GM23338 (cell line): ENCODE data around the gene CHIC2.

ENCODE experiments used
- CTCF ChIP-seq, 2 experiments: fragments of 200-600 bp in 1 of 2; sonication (generic) in 1 of 2; conservative IDR thresholded peaks; 2 replicates each; pipeline versions ENCODE4 v1.5.1 to v1.6.1; 2016 to 2017; ENCODE audit warnings: antibody characterized with exemption in 2 of 2, low read depth in 2 of 2, mild to moderate bottlenecking in 2 of 2, moderate library complexity in 1 of 2
- ETS1 ChIP-seq: IDR thresholded peaks from 2 replicates; pipeline ENCODE4 v1.6.1; 2016; ENCODE audit warnings: antibody characterized with exemption
- EZH2 ChIP-seq: fragments of 200-600 bp; sonication (generic); IDR thresholded peaks from one replicate; pipeline ENCODE4 v1.8.0; 2017; ENCODE audit warnings: antibody characterized with exemption, mild to moderate bottlenecking, low read depth; ENCODE audit not compliant: unreplicated experiment
- EZH2phosphoT487 ChIP-seq: fragments of 200-600 bp; sonication (generic); IDR thresholded peaks from one replicate; pipeline ENCODE4 v1.8.1; 2018; ENCODE audit warnings: antibody characterized with exemption; ENCODE audit not compliant: unreplicated experiment
- JUNB ChIP-seq: IDR thresholded peaks from one replicate; pipeline ENCODE4 v1.6.1; 2016; ENCODE audit warnings: antibody characterized with exemption; ENCODE audit not compliant: unreplicated experiment
- NANOG ChIP-seq: IDR thresholded peaks from 2 replicates; pipeline ENCODE4 v1.6.1; 2016; ENCODE audit warnings: antibody characterized with exemption, borderline replicate concordance
- POLR2AphosphoS5 ChIP-seq: IDR thresholded peaks from 2 replicates; pipeline ENCODE4 v1.6.1; 2016; ENCODE audit warnings: antibody characterized with exemption, low read depth
- TF ChIP-seq, protein P1 (sequence below): fragments of 250-450 bp; sonication (Bioruptor Pico); IDR thresholded peaks from 2 replicates; pipeline ENCODE4 v1.5.0; 2020; ENCODE audit warnings: mild to moderate bottlenecking, moderate library complexity
- TF ChIP-seq, protein P2 (sequence below): IDR thresholded peaks from one replicate; pipeline ENCODE4 v1.6.1; 2018; ENCODE audit warnings: antibody characterized with exemption; ENCODE audit not compliant: unreplicated experiment

GRCh38 chr4:54107951-54108748 is 43.7 kb upstream of the CHIC2 start:
- TF ChIP-seq EZH2 (no peak), CTCF (conservative IDR thresholded peaks at IDR 0.05; ENCODE audit: low read depth in 2 of 2) (no peak), JUNB (no peak), POLR2AphosphoS5 (no peak), ETS1 (no peak), NANOG (no peak), EZH2phosphoT487 (no peak)
- TF ChIP-seq, protein P1, sequence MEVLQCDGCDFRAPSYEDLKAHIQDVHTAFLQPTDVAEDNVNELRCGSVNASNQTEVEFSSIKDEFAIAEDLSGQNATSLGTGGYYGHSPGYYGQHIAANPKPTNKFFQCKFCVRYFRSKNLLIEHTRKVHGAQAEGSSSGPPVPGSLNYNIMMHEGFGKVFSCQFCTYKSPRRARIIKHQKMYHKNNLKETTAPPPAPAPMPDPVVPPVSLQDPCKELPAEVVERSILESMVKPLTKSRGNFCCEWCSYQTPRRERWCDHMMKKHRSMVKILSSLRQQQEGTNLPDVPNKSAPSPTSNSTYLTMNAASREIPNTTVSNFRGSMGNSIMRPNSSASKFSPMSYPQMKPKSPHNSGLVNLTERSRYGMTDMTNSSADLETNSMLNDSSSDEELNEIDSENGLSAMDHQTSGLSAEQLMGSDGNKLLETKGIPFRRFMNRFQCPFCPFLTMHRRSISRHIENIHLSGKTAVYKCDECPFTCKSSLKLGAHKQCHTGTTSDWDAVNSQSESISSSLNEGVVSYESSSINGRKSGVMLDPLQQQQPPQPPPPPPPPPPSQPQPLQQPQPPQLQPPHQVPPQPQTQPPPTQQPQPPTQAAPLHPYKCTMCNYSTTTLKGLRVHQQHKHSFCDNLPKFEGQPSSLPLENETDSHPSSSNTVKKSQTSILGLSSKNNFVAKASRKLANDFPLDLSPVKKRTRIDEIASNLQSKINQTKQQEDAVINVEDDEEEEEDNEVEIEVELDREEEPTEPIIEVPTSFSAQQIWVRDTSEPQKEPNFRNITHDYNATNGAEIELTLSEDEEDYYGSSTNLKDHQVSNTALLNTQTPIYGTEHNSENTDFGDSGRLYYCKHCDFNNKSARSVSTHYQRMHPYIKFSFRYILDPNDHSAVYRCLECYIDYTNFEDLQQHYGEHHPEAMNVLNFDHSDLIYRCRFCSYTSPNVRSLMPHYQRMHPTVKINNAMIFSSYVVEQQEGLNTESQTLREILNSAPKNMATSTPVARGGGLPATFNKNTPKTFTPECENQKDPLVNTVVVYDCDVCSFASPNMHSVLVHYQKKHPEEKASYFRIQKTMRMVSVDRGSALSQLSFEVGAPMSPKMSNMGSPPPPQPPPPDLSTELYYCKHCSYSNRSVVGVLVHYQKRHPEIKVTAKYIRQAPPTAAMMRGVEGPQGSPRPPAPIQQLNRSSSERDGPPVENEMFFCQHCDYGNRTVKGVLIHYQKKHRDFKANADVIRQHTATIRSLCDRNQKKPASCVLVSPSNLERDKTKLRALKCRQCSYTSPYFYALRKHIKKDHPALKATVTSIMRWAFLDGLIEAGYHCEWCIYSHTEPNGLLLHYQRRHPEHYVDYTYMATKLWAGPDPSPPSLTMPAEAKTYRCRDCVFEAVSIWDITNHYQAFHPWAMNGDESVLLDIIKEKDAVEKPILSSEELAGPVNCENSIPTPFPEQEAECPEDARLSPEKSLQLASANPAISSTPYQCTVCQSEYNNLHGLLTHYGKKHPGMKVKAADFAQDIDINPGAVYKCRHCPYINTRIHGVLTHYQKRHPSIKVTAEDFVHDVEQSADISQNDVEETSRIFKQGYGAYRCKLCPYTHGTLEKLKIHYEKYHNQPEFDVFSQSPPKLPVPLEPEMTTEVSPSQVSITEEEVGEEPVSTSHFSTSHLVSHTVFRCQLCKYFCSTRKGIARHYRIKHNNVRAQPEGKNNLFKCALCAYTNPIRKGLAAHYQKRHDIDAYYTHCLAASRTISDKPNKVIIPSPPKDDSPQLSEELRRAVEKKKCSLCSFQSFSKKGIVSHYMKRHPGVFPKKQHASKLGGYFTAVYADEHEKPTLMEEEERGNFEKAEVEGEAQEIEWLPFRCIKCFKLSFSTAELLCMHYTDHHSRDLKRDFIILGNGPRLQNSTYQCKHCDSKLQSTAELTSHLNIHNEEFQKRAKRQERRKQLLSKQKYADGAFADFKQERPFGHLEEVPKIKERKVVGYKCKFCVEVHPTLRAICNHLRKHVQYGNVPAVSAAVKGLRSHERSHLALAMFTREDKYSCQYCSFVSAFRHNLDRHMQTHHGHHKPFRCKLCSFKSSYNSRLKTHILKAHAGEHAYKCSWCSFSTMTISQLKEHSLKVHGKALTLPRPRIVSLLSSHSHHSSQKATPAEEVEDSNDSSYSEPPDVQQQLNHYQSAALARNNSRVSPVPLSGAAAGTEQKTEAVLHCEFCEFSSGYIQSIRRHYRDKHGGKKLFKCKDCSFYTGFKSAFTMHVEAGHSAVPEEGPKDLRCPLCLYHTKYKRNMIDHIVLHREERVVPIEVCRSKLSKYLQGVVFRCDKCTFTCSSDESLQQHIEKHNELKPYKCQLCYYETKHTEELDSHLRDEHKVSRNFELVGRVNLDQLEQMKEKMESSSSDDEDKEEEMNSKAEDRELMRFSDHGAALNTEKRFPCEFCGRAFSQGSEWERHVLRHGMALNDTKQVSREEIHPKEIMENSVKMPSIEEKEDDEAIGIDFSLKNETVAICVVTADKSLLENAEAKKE (CRISPR knock-in tag): no peak
- TF ChIP-seq, protein P2, sequence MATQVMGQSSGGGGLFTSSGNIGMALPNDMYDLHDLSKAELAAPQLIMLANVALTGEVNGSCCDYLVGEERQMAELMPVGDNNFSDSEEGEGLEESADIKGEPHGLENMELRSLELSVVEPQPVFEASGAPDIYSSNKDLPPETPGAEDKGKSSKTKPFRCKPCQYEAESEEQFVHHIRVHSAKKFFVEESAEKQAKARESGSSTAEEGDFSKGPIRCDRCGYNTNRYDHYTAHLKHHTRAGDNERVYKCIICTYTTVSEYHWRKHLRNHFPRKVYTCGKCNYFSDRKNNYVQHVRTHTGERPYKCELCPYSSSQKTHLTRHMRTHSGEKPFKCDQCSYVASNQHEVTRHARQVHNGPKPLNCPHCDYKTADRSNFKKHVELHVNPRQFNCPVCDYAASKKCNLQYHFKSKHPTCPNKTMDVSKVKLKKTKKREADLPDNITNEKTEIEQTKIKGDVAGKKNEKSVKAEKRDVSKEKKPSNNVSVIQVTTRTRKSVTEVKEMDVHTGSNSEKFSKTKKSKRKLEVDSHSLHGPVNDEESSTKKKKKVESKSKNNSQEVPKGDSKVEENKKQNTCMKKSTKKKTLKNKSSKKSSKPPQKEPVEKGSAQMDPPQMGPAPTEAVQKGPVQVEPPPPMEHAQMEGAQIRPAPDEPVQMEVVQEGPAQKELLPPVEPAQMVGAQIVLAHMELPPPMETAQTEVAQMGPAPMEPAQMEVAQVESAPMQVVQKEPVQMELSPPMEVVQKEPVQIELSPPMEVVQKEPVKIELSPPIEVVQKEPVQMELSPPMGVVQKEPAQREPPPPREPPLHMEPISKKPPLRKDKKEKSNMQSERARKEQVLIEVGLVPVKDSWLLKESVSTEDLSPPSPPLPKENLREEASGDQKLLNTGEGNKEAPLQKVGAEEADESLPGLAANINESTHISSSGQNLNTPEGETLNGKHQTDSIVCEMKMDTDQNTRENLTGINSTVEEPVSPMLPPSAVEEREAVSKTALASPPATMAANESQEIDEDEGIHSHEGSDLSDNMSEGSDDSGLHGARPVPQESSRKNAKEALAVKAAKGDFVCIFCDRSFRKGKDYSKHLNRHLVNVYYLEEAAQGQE: no peak
